ENCODE results near the gene CELF2. TPM values are rescaled to one million over a fixed set of nuclear protein-coding genes. Genes with fewer than 3 reads are reported as not detected.

The CELF2 gene
- total and polyA plus RNA-seq, 2 experiments from 2014 or later, result 14.4 to 26.5 TPM

GRCh38 chr10:11354823-11355222, 337.2 kb downstream of the CELF2 start:
- H3K4me3 ChIP-seq, result no peak overlapping the region
- no peaks in the 10 kb centered on the region for H3F3A ChIP-seq (ENCODE audit: insufficient read depth)
- no peak for TF ChIP-seq EZH2phosphoT487 (IDR thresholded peaks at IDR 0.05; ENCODE audit: insufficient read depth, low read depth)
- no peak overlapping the region for H2AFZ ChIP-seq
- WGBS, 2 experiments (ENCODE audit: low coverage in 1 of 2, low lambda C conversion rate in 2 of 2, missing lambda C conversion rate in 2 of 2), result 62 to 66% methylated on average over 5 of the region's 5 CpGs
- H3K4me1 ChIP-seq (ENCODE audit: insufficient read depth), result no peaks in the 10 kb centered on the region
- H3K9me3 ChIP-seq (ENCODE audit: low read depth), result no peaks in the 10 kb centered on the region
- DNase-seq, result no peak
- no peaks in the 10 kb centered on the region for H4K20me1 ChIP-seq (ENCODE audit: insufficient read depth)
- no peak overlapping the region for H3K27ac ChIP-seq
- H3K4me2 ChIP-seq (ENCODE audit: unreplicated experiment), result no peak overlapping the region
- no peaks in the 10 kb centered on the region for H3K9me2 ChIP-seq (ENCODE audit: insufficient read depth)
- H3K36me3 ChIP-seq (ENCODE audit: low read depth), result no peaks in the 10 kb centered on the region
- in situ Hi-C loops (cut with MboI), result no loop called here
- no peaks in the 10 kb centered on the region for H3K79me2 ChIP-seq (ENCODE audit: insufficient read depth)
- no peaks in the 10 kb centered on the region for H3K27me3 ChIP-seq (replicated peaks; ENCODE audit: insufficient read depth)
- H3K9ac ChIP-seq, result no peak overlapping the region

GRCh38 chr10:11355592-11355991, 337.9 kb downstream of the CELF2 start:
- Histone ChIP-seq H3K27ac (no peak overlapping the region), H4K20me1 (ENCODE audit: insufficient read depth) (no peaks in the 10 kb centered on the region), H3K27me3 (replicated peaks; ENCODE audit: insufficient read depth) (no peaks in the 10 kb centered on the region), H3K9me3 (ENCODE audit: low read depth) (no peaks in the 10 kb centered on the region), H3K4me1 (ENCODE audit: insufficient read depth) (no peaks in the 10 kb centered on the region), H3K9me2 (ENCODE audit: insufficient read depth) (no peaks in the 10 kb centered on the region), H3K9ac (no peak overlapping the region), H2AFZ (no peak overlapping the region), H3K4me2 (ENCODE audit: unreplicated experiment) (no peak overlapping the region), H3K36me3 (ENCODE audit: low read depth) (no peaks in the 10 kb centered on the region), H3F3A (ENCODE audit: insufficient read depth) (no peaks in the 10 kb centered on the region), H3K79me2 (ENCODE audit: insufficient read depth) (no peaks in the 10 kb centered on the region), H3K4me3 (no peak overlapping the region)
- WGBS, 2 experiments (ENCODE audit: low coverage in 1 of 2, low lambda C conversion rate in 2 of 2, missing lambda C conversion rate in 2 of 2), result 13 to 14% methylated on average over 7 of the region's 7 CpGs
- TF ChIP-seq EZH2 (IDR thresholded peaks at IDR 0.05; ENCODE audit: insufficient read depth, poor library complexity, severe bottlenecking), result no peak
- TF ChIP-seq EZH2phosphoT487 (IDR thresholded peaks at IDR 0.05; ENCODE audit: insufficient read depth, low read depth), result no peak
- in situ Hi-C loops (cut with MboI), result no loop called here
- DNase-seq, result peak; percentile 29

GRCh38 chr10:11357439-11357838, 339.8 kb downstream of the CELF2 start:
- 34 to 41% methylated on average over 3 of the region's 3 CpGs for WGBS, 2 experiments (ENCODE audit: low coverage in 1 of 2, low lambda C conversion rate in 2 of 2, missing lambda C conversion rate in 2 of 2)

GRCh38 chr10:11358011-11358410, 340.3 kb downstream of the CELF2 start:
- Histone ChIP-seq H2AFZ (no peak overlapping the region), H3K36me3 (ENCODE audit: low read depth) (no peaks in the 10 kb centered on the region), H4K20me1 (ENCODE audit: insufficient read depth) (no peaks in the 10 kb centered on the region), H3K9me3 (ENCODE audit: low read depth) (no peaks in the 10 kb centered on the region), H3K79me2 (ENCODE audit: insufficient read depth) (no peaks in the 10 kb centered on the region), H3K4me1 (ENCODE audit: insufficient read depth) (no peaks in the 10 kb centered on the region), H3K9ac (no peak overlapping the region), H3K4me2 (ENCODE audit: unreplicated experiment) (no peak overlapping the region), H3F3A (ENCODE audit: insufficient read depth) (no peaks in the 10 kb centered on the region), H3K9me2 (ENCODE audit: insufficient read depth) (no peaks in the 10 kb centered on the region), H3K27ac (no peak overlapping the region), H3K27me3 (replicated peaks; ENCODE audit: insufficient read depth) (no peaks in the 10 kb centered on the region), H3K4me3 (no peak overlapping the region)
- WGBS, 2 experiments (ENCODE audit: low coverage in 1 of 2, low lambda C conversion rate in 2 of 2, missing lambda C conversion rate in 2 of 2), result 57 to 77% methylated on average over 3 of the region's 3 CpGs
- TF ChIP-seq EZH2 (IDR thresholded peaks at IDR 0.05; ENCODE audit: insufficient read depth, poor library complexity, severe bottlenecking), result no peak
- TF ChIP-seq EZH2phosphoT487 (IDR thresholded peaks at IDR 0.05; ENCODE audit: insufficient read depth, low read depth), result no peak
- DNase-seq, result no peak
- in situ Hi-C loops (cut with MboI), result no loop called here

More at GRCh38 chr10:11357439-11357838, 339.8 kb downstream of the CELF2 start:
- Histone ChIP-seq H3K27me3 (replicated peaks; ENCODE audit: insufficient read depth) (no peaks in the 10 kb centered on the region), H3K4me1 (ENCODE audit: insufficient read depth) (no peaks in the 10 kb centered on the region), H3K27ac (no peak overlapping the region), H3K4me3 (no peak overlapping the region), H3K36me3 (ENCODE audit: low read depth) (no peaks in the 10 kb centered on the region), H3K9ac (no peak overlapping the region), H3K9me2 (ENCODE audit: insufficient read depth) (no peaks in the 10 kb centered on the region), H4K20me1 (ENCODE audit: insufficient read depth) (no peaks in the 10 kb centered on the region), H3K9me3 (ENCODE audit: low read depth) (no peaks in the 10 kb centered on the region), H3K79me2 (ENCODE audit: insufficient read depth) (no peaks in the 10 kb centered on the region), H2AFZ (no peak overlapping the region), H3K4me2 (ENCODE audit: unreplicated experiment) (no peak overlapping the region), H3F3A (ENCODE audit: insufficient read depth) (no peaks in the 10 kb centered on the region)
- no peak for DNase-seq
- no peak for TF ChIP-seq EZH2 (IDR thresholded peaks at IDR 0.05; ENCODE audit: insufficient read depth, poor library complexity, severe bottlenecking)
- TF ChIP-seq EZH2phosphoT487 (IDR thresholded peaks at IDR 0.05; ENCODE audit: insufficient read depth, low read depth), result no peak
- in situ Hi-C loops (cut with MboI), result no loop called here

All from GM23248 (cell line).